Measurements from ENCODE around the gene AKAP5.
"Not testable (repeated sequence)": the region's sequence is repeated elsewhere in the genome, so short reads cannot be mapped to it uniquely, and the experiment has no call there.

AKAP5 gene

GRCh38 chr14:64502887-64503433, 37.7 kb downstream of the AKAP5 start:
- DNase-seq (ENCODE audit: low spot score) = no peak

- peak; percentile 93 for DNase-seq (ENCODE audit: low spot score)
Observed at GRCh38 chr14:64503434-64504309, 38.4 kb downstream of the AKAP5 start, which contains the start of gene ZBTB25. Gene ZBTB25 (minus strand): TSS chr14:64503838. CDS start chr14:64490533, 13,305 bp downstream.

- peak; percentile 81 for DNase-seq (ENCODE audit: low spot score)
Observed at GRCh38 chr14:64504310-64504896, 39.1 kb downstream of the AKAP5 start, which contains the start of gene ZBTB1. Gene ZBTB1 (plus strand): TSS chr14:64504770. CDS start chr14:64521505, 16,735 bp downstream.

GRCh38 chr14:64504897-64505794, 39.8 kb downstream of the AKAP5 start:
- DNase-seq (ENCODE audit: low spot score) = peak; percentile 94

- DNase-seq (ENCODE audit: low spot score) = no peak
Observed at GRCh38 chr14:64506721-64507120, 41.4 kb downstream of the AKAP5 start.

GRCh38 chr14:64507376-64508156, 42.3 kb downstream of the AKAP5 start:
- DNase-seq (ENCODE audit: low spot score) = no peak

GRCh38 chr14:64508215-64508776, 43.0 kb downstream of the AKAP5 start:
- no peak for DNase-seq (ENCODE audit: low spot score)

GRCh38 chr14:64509036-64509435, 43.7 kb downstream of the AKAP5 start:
- no peak for DNase-seq (ENCODE audit: low spot score)

GRCh38 chr14:64510825-64511671, 45.7 kb downstream of the AKAP5 start:
- DNase-seq (ENCODE audit: low spot score) = peak; percentile 88

GRCh38 chr14:64513271-64513670, 48.0 kb downstream of the AKAP5 start:
- DNase-seq (ENCODE audit: low spot score) = no peak

GRCh38 chr14:64515053-64515452, 49.8 kb downstream of the AKAP5 start:
- no peak for DNase-seq (ENCODE audit: low spot score)

GRCh38 chr14:64516969-64517368, 51.7 kb downstream of the AKAP5 start:
- no peak for DNase-seq (ENCODE audit: low spot score)

- DNase-seq (ENCODE audit: low spot score) = not testable (repeated sequence)
Observed at GRCh38 chr14:64517667-64518066, 52.4 kb downstream of the AKAP5 start.

GRCh38 chr14:64518229-64518628, 52.9 kb downstream of the AKAP5 start:
- DNase-seq (ENCODE audit: low spot score) = no peak

- DNase-seq (ENCODE audit: low spot score) = no peak
Observed at GRCh38 chr14:64520699-64521098, 55.4 kb downstream of the AKAP5 start.

- no peak for DNase-seq (ENCODE audit: low spot score)
Observed at GRCh38 chr14:64522591-64523355, 57.5 kb downstream of the AKAP5 start.

All from Ammon's horn (tissue), 1 donor.